ENCODE measurements around the gene MYO1D. TPM values are rescaled to one million over a fixed set of nuclear protein-coding genes. Genes with fewer than 3 reads are reported as not detected.

The MYO1D gene
- total and polyA plus RNA-seq, 7 donors = 6.2 to 184 (median 21.6) TPM

GRCh38 chr17:32609884-32610650, 266.9 kb downstream of the MYO1D start:
- H3K9me3 ChIP-seq = no peaks in the 10 kb centered on the region
- DNase-seq = no peak
- TF ChIP-seq POLR2A (IDR thresholded peaks at IDR 0.05) (no peak), POLR2AphosphoS5 (IDR thresholded peaks at IDR 0.05) (no peak), EP300 (IDR thresholded peaks at IDR 0.05) (no peak), CTCF (IDR thresholded peaks at IDR 0.05) (no peak)
- H3K36me3 ChIP-seq = no peaks in the 10 kb centered on the region
- WGBS, 2 donors = 93 to 96% methylated on average over 7 of the region's 7 CpGs
- intact Hi-C loops (cut with DNase I) = no loop called here
- no peaks in the 10 kb centered on the region for H3K4me1 ChIP-seq
- H3K27ac ChIP-seq = no peak overlapping the region
- H3K27me3 ChIP-seq = no peaks in the 10 kb centered on the region
- no peak overlapping the region for H3K4me3 ChIP-seq

GRCh38 chr17:32609085-32609484, 267.8 kb downstream of the MYO1D start:
- Histone ChIP-seq H3K27me3 (no peaks in the 10 kb centered on the region), H3K4me1 (no peaks in the 10 kb centered on the region), H3K36me3 (no peaks in the 10 kb centered on the region), H3K9me3 (no peaks in the 10 kb centered on the region), H3K4me3 (no peak overlapping the region), H3K27ac (no peak overlapping the region)
- intact Hi-C loops (cut with DNase I) = no loop called here
- TF ChIP-seq POLR2AphosphoS5 (IDR thresholded peaks at IDR 0.05) (no peak), CTCF (IDR thresholded peaks at IDR 0.05) (no peak), EP300 (IDR thresholded peaks at IDR 0.05) (no peak), POLR2A (IDR thresholded peaks at IDR 0.05) (no peak)
- 52 to 84% methylated on average over 7 of the region's 7 CpGs for WGBS, 2 donors
- no peak for DNase-seq

GRCh38 chr17:32608267-32608666, 268.7 kb downstream of the MYO1D start:
- Histone ChIP-seq H3K27me3 (no peaks in the 10 kb centered on the region), H3K4me1 (no peaks in the 10 kb centered on the region), H3K4me3 (no peak overlapping the region), H3K9me3 (no peaks in the 10 kb centered on the region), H3K27ac (no peak overlapping the region), H3K36me3 (no peaks in the 10 kb centered on the region)
- no peak for TF ChIP-seq CTCF (IDR thresholded peaks at IDR 0.05)
- TF ChIP-seq POLR2A (IDR thresholded peaks at IDR 0.05) = no peak
- TF ChIP-seq EP300 (IDR thresholded peaks at IDR 0.05) = no peak
- TF ChIP-seq POLR2AphosphoS5 (IDR thresholded peaks at IDR 0.05) = no peak
- no peak for DNase-seq
- intact Hi-C loops (cut with DNase I) = no loop called here

GRCh38 chr17:32604966-32605365, 272.0 kb downstream of the MYO1D start:
- H3K4me1 ChIP-seq = no peaks in the 10 kb centered on the region
- H3K9me3 ChIP-seq = no peaks in the 10 kb centered on the region
- intact Hi-C loops (cut with DNase I) = no loop called here
- no peak overlapping the region for H3K4me3 ChIP-seq
- H3K36me3 ChIP-seq = no peaks in the 10 kb centered on the region
- TF ChIP-seq EP300 (IDR thresholded peaks at IDR 0.05) (no peak), POLR2A (IDR thresholded peaks at IDR 0.05) (no peak), CTCF (IDR thresholded peaks at IDR 0.05) (no peak)
- no peak for DNase-seq
- no peak overlapping the region for H3K27ac ChIP-seq
- 77 to 85% methylated on average over 4 of the region's 4 CpGs for WGBS, 2 donors
- H3K27me3 ChIP-seq = no peaks in the 10 kb centered on the region

- WGBS, 2 donors = 92% methylated on average over 2 of the region's 2 CpGs
- intact Hi-C loops (cut with DNase I) = no loop called here
- Histone ChIP-seq H3K9me3 (no peaks in the 10 kb centered on the region), H3K27me3 (no peaks in the 10 kb centered on the region), H3K36me3 (no peaks in the 10 kb centered on the region), H3K4me3 (no peak overlapping the region), H3K27ac (no peak overlapping the region), H3K4me1 (no peaks in the 10 kb centered on the region)
- TF ChIP-seq POLR2AphosphoS5 (IDR thresholded peaks at IDR 0.05) (no peak), CTCF (IDR thresholded peaks at IDR 0.05) (no peak), EP300 (IDR thresholded peaks at IDR 0.05) (no peak), POLR2A (IDR thresholded peaks at IDR 0.05) (no peak)
- DNase-seq = no peak
These were observed 274.5 kb downstream of the MYO1D start for GRCh38 chr17:32602396-32602795.
